ENCODE data around the gene VAMP2. TPM values are rescaled to one million over a fixed set of nuclear protein-coding genes. Genes with fewer than 3 reads are reported as not detected.

The VAMP2 gene
- total and polyA plus RNA-seq, 10 of the 15 experiments (the other 5 are each of a cell fraction or from before 2014, with no cell fraction given): 3.0 to 35.2 (median 25.0) TPM

DNA sequence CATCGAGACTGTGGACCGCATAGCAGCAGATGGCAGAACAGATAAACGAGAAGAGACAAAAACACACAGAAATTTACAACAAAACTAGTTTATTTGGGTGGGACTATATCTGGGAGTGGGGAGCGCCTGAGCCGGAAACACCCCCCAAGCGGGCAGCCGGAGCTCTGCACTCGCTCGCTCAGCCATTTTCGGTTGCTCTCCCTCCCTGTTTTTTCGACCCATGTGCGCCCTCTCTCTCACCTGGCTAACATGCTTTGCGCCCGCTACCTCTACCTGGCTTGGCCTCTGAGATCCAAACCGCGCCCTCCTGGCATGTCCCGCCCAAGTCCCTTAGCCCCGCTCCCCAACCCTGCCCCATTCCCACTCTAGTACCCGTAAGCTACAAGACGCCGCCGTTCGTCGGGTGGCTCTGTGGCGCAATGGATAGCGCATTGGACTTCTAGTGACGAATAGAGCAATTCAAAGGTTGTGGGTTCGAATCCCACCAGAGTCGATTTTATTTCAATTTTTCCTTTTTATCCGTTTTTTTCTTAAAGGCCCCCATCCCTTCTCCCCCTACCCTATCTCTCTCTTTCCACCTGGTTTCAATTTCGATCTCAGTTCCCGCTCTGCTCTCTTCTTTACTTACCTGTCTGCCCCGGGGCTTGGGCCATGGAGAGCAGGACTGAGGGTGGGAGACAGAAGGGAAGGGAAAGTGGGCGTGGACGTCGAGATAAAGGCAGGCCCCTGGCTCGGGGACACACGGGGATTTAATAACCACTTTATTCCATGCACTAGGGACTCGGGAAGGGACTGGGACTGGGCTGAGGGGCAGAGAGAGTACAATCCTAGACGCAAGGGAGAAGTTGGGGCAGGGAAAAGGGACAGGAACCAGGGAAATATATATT lies 42.0 kb downstream of the VAMP2 start (continued):
- peak; percentile 54; the same call in 1 of the 2 replicates for TF ChIP-seq ZNF217 (IDR thresholded peaks at IDR 0.05)
- no peak for TF ChIP-seq RAD21 (IDR thresholded peaks at IDR 0.05; ENCODE audit: insufficient read depth, low read depth, low read length)
- peak; percentile 50; the same call in 2 of the 3 replicates for TF ChIP-seq POU2F2 (IDR thresholded peaks at IDR 0.05; ENCODE audit: borderline replicate concordance, low read depth, low read length)
- TF ChIP-seq NFYA (IDR thresholded peaks at IDR 0.05; ENCODE audit: borderline replicate concordance, low read depth, low read length): no peak
- 0 out of 2 replicates have a peak, but pooled peaks have one; percentile 38 for TF ChIP-seq POLR2A (IDR thresholded peaks at IDR 0.05; ENCODE audit: low read depth, low read length)
- no peak for TF ChIP-seq TCF3 (IDR thresholded peaks at IDR 0.05; ENCODE audit: borderline replicate concordance, insufficient read depth, low read depth, low read length)
- TF ChIP-seq, protein P1, sequence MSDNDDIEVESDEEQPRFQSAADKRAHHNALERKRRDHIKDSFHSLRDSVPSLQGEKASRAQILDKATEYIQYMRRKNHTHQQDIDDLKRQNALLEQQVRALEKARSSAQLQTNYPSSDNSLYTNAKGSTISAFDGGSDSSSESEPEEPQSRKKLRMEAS (IDR thresholded peaks at IDR 0.05; ENCODE audit: low read depth, low read length): no peak; the same call in 1 of the 2 replicates
- no peak for TF ChIP-seq STAT1 (conservative IDR thresholded peaks at IDR 0.05)
- TF ChIP-seq, protein P2, sequence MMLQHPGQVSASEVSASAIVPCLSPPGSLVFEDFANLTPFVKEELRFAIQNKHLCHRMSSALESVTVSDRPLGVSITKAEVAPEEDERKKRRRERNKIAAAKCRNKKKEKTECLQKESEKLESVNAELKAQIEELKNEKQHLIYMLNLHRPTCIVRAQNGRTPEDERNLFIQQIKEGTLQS (IDR thresholded peaks at IDR 0.05; ENCODE audit: borderline replicate concordance, extremely low read depth, low read depth, low read length): no peak
- TF ChIP-seq STAT3 (IDR thresholded peaks at IDR 0.05; ENCODE audit: low read depth, low read length): no peak
- no peak for TF ChIP-seq SMC3 (IDR thresholded peaks at IDR 0.05; ENCODE audit: borderline replicate concordance, low read length)
- TF ChIP-seq, protein P3, sequence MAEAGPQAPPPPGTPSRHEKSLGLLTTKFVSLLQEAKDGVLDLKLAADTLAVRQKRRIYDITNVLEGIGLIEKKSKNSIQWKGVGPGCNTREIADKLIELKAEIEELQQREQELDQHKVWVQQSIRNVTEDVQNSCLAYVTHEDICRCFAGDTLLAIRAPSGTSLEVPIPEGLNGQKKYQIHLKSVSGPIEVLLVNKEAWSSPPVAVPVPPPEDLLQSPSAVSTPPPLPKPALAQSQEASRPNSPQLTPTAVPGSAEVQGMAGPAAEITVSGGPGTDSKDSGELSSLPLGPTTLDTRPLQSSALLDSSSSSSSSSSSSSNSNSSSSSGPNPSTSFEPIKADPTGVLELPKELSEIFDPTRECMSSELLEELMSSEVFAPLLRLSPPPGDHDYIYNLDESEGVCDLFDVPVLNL (IDR thresholded peaks at IDR 0.05; ENCODE audit: low read depth, low read length): no peak
- TF ChIP-seq BHLHE40 (IDR thresholded peaks at IDR 0.05; ENCODE audit: borderline replicate concordance in 1 of 2, low read depth in 2 of 2, low read length in 1 of 2): no peak
- TF ChIP-seq ZBED1 (IDR thresholded peaks at IDR 0.05; ENCODE audit: borderline replicate concordance): no peak
- peak; percentile 70; the same call in 1 of the 2 replicates for TF ChIP-seq CBX5 (IDR thresholded peaks at IDR 0.05; ENCODE audit: low read depth)
- TF ChIP-seq SUPT20H (IDR thresholded peaks at IDR 0.05; ENCODE audit: borderline replicate concordance, control insufficient read depth, low read depth, low read length): no peak
- TF ChIP-seq SREBF2 (IDR thresholded peaks at IDR 0.05; ENCODE audit: low read length): peak; percentile 87
- TF ChIP-seq MTA3 (IDR thresholded peaks at IDR 0.05; ENCODE audit: borderline replicate concordance, low read length): no peak
- TF ChIP-seq TBL1XR1 (IDR thresholded peaks at IDR 0.05; ENCODE audit: low read depth, low read length): 0 out of 2 replicates have a peak, but pooled peaks have one; percentile 8
- TF ChIP-seq, protein P4, sequence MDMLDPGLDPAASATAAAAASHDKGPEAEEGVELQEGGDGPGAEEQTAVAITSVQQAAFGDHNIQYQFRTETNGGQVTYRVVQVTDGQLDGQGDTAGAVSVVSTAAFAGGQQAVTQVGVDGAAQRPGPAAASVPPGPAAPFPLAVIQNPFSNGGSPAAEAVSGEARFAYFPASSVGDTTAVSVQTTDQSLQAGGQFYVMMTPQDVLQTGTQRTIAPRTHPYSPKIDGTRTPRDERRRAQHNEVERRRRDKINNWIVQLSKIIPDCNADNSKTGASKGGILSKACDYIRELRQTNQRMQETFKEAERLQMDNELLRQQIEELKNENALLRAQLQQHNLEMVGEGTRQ (IDR thresholded peaks at IDR 0.05; ENCODE audit: borderline replicate concordance, low read depth, low read length): no peak
- no peak for TF ChIP-seq RBBP5 (conservative IDR thresholded peaks at IDR 0.05)
- no peak for TF ChIP-seq BRCA1 (IDR thresholded peaks at IDR 0.05; ENCODE audit: low read depth, low read length)
- 0 out of 2 replicates have a peak, but pooled peaks have one; percentile 18 for TF ChIP-seq MXI1 (IDR thresholded peaks at IDR 0.05; ENCODE audit: low read depth, low read length)
- peak; percentile 85; the same call in 1 of the 2 replicates for TF ChIP-seq CHD1 (IDR thresholded peaks at IDR 0.05; ENCODE audit: low read depth, low read length)
- peak; percentile 98 for TF ChIP-seq ZNF24 (IDR thresholded peaks at IDR 0.05)
- no peak for TF ChIP-seq HDAC2 (IDR thresholded peaks at IDR 0.05)
- peak; percentile 13; the same call in 1 of the 2 replicates for TF ChIP-seq SMARCA5 (IDR thresholded peaks at IDR 0.05)
- TF ChIP-seq ZZZ3 (IDR thresholded peaks at IDR 0.05; ENCODE audit: control insufficient read depth, insufficient read length, low read depth): no peak
- no peak for TF ChIP-seq FOXM1 (IDR thresholded peaks at IDR 0.05; ENCODE audit: low read depth, low read length)
- no peak; the same call in 1 of the 2 replicates for TF ChIP-seq GATAD2B (conservative IDR thresholded peaks at IDR 0.05; ENCODE audit: low read depth)

All from GM12878 (cell line).